ENCODE results near the gene TMCC2.

TMCC2 gene

DNA sequence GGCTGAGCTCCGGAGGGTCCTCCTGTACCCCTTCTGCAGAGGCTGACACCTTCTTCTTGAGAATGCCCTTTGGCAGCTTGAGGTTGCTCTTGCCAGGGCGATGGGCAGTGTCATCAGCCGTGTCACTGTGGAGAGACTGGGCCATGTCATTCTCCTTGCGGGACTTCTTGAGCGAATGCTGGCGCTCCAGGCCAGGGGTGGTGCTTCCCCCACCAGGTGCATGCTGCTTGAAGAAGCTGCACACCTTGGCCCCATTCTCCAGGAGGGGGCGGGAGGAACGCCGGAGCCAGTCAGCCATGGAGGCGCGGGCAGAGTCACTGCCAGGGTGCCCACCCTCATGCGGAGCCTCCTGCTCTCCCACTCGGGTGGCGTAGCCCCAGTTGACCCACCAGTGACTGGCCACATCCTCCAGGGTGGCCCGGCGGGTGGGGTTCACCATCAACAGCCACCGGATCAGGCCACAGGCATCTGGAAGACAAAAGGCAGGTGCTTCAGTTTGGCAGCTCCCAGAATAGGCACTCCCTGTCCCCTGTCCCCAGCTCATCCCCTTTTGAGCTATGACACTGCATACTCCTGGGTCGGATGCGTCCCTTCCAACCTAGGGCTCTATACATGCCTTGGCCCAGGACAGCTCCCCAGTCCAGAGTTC lies 76.4 kb downstream of the TMCC2 start:
- WGBS (ENCODE audit: insufficient coverage, insufficient read length): no CpG with 5 or more reads among the region's 19 CpGs
- Histone ChIP-seq H3K36me3 (ENCODE audit: control insufficient read depth, insufficient read depth, low read length) (peaks cover 53% of the 10 kb centered on the region), H3K27me3 (ENCODE audit: control insufficient read depth, insufficient read depth, low read length) (no peaks in the 10 kb centered on the region), H3K4me1 (ENCODE audit: control insufficient read depth, insufficient read depth, low read length) (peaks cover 7% of the 10 kb centered on the region), H3K27ac (ENCODE audit: low read length) (no peak overlapping the region), H3K9me3 (ENCODE audit: control insufficient read depth, insufficient read depth, low read length) (no peaks in the 10 kb centered on the region), H3K4me3 (ENCODE audit: low read length) (no peak overlapping the region)
- DNase-seq (ENCODE audit: low read depth, low spot score): no peak

DNA sequence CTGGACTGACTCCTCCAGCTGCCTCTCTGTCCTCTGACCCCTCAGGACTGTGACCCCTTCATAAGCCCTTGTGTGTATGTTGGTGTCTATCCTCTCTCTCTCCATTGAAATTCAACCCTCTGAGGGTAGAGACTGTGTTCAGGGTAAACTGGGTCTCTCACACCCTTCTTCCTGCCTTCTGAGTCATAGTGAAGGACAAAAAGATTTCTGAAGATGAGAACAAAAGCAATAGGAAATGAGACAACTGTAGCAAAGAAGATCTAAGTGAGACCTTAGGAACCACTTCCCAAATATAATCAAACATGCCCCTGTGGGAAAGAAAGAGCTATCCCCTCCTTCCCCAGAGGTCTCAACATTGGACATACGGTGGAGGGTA lies 76.9 kb downstream of the TMCC2 start:
- H3K4me1 ChIP-seq (ENCODE audit: control insufficient read depth, insufficient read depth, low read length): peaks cover 7% of the 10 kb centered on the region
- DNase-seq (ENCODE audit: low read depth, low spot score): no peak
- peaks cover 54% of the 10 kb centered on the region for H3K36me3 ChIP-seq (ENCODE audit: control insufficient read depth, insufficient read depth, low read length)
- no CpG with 5 or more reads among the region's 1 CpG for WGBS (ENCODE audit: insufficient coverage, insufficient read length)
- no peaks in the 10 kb centered on the region for H3K27me3 ChIP-seq (ENCODE audit: control insufficient read depth, insufficient read depth, low read length)
- H3K27ac ChIP-seq (ENCODE audit: low read length): no peak overlapping the region
- H3K4me3 ChIP-seq (ENCODE audit: low read length): no peak overlapping the region
- no peaks in the 10 kb centered on the region for H3K9me3 ChIP-seq (ENCODE audit: control insufficient read depth, insufficient read depth, low read length)

DNA sequence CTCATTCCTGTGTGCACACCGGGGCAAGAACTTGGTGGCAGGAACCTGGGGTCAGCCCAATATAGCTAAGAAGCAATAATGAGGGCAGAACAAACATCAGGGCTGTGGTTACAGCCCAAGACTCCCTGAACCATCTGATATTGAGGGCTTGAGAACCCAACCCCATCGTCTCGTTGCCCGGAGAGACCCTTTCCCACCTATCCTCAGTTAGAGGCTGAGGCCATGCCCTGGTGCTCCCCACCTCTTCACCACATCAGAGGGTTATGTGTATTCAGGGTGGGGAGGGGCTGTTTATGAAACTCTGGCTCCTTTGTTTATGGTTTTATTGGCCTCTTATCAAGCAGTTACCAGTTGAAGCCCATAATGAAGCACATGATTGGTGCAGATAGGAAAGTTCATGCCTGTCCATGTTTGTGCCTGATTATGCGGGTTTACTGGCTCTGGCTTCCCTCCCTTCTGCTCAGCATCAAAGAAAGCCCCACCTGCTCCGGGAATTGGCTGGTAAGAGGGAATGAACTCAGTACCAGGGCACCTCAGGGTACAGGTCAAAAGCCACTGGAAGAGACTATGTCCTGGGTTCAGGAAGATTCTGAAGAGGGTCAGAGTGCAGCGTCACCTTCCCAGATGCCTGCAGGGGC lies 79.3 kb downstream of the TMCC2 start:
- H3K36me3 ChIP-seq (ENCODE audit: control insufficient read depth, insufficient read depth, low read length): peaks cover 68% of the 10 kb centered on the region
- H3K4me3 ChIP-seq (ENCODE audit: low read length): no peak overlapping the region
- no peak overlapping the region for H3K27ac ChIP-seq (ENCODE audit: low read length)
- WGBS (ENCODE audit: insufficient coverage, insufficient read length): no CpG with 5 or more reads among the region's 7 CpGs
- peaks cover 3% of the 10 kb centered on the region; the same call in 1 of the 2 replicates for H3K4me1 ChIP-seq (ENCODE audit: control insufficient read depth, insufficient read depth, low read length)
- no peak for DNase-seq (ENCODE audit: low read depth, low spot score)
- H3K27me3 ChIP-seq (ENCODE audit: control insufficient read depth, insufficient read depth, low read length): no peaks in the 10 kb centered on the region
- H3K9me3 ChIP-seq (ENCODE audit: control insufficient read depth, insufficient read depth, low read length): no peaks in the 10 kb centered on the region

DNA sequence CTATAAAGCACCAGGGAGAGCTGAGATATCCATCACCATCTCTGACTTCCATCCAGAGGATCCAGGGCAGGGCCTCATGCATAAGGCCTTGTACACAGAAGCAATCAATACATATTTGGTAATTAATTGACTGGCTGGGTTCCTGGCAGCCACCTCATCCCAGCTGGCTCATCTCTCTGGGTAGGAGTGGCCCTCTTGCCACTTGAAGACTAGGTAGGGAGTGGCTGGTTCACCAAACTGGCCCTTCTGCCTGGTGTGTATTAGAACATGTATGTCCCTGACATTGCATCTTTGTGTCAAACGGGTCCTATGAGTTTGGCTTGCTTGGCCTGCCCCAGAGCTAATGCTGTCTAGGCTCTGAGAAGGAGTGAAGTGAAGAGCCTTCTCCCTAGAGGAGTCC lies 82.0 kb downstream of the TMCC2 start:
- Histone ChIP-seq H3K36me3 (ENCODE audit: control insufficient read depth, insufficient read depth, low read length) (peaks cover 50% of the 10 kb centered on the region), H3K27me3 (ENCODE audit: control insufficient read depth, insufficient read depth, low read length) (no peaks in the 10 kb centered on the region), H3K4me3 (ENCODE audit: low read length) (no peak overlapping the region), H3K9me3 (ENCODE audit: control insufficient read depth, insufficient read depth, low read length) (no peaks in the 10 kb centered on the region), H3K4me1 (ENCODE audit: control insufficient read depth, insufficient read depth, low read length) (peaks cover 4% of the 10 kb centered on the region; the same call in 1 of the 2 replicates), H3K27ac (ENCODE audit: low read length) (no peak overlapping the region)
- no CpG with 5 or more reads among the region's 1 CpG for WGBS (ENCODE audit: insufficient coverage, insufficient read length)
- no peak for DNase-seq (ENCODE audit: low read depth, low spot score)

GRCh38 chr1:205310976-205311704 lies 83.4 kb downstream of the TMCC2 start:
- Histone ChIP-seq H3K9me3 (ENCODE audit: control insufficient read depth, insufficient read depth, low read length) (no peaks in the 10 kb centered on the region), H3K36me3 (ENCODE audit: control insufficient read depth, insufficient read depth, low read length) (peaks cover 40% of the 10 kb centered on the region), H3K4me1 (ENCODE audit: control insufficient read depth, insufficient read depth, low read length) (peaks cover 9% of the 10 kb centered on the region; the same call in 1 of the 2 replicates), H3K4me3 (ENCODE audit: low read length) (no peak overlapping the region), H3K27me3 (ENCODE audit: control insufficient read depth, insufficient read depth, low read length) (no peaks in the 10 kb centered on the region), H3K27ac (ENCODE audit: low read length) (no peak overlapping the region)
- WGBS (ENCODE audit: insufficient coverage, insufficient read length): no CpG with 5 or more reads among the region's 8 CpGs
- no peak for DNase-seq (ENCODE audit: low read depth, low spot score)

- 100% methylated on average over 4 of the region's 10 CpGs for WGBS (ENCODE audit: insufficient coverage, insufficient read length)
- Histone ChIP-seq H3K36me3 (ENCODE audit: control insufficient read depth, insufficient read depth, low read length) (peaks cover 22% of the 10 kb centered on the region), H3K4me1 (ENCODE audit: control insufficient read depth, insufficient read depth, low read length) (peaks cover 19% of the 10 kb centered on the region), H3K27ac (ENCODE audit: low read length) (no peak overlapping the region), H3K9me3 (ENCODE audit: control insufficient read depth, insufficient read depth, low read length) (no peaks in the 10 kb centered on the region), H3K4me3 (ENCODE audit: low read length) (no peak overlapping the region), H3K27me3 (ENCODE audit: control insufficient read depth, insufficient read depth, low read length) (no peaks in the 10 kb centered on the region)
- DNase-seq (ENCODE audit: low read depth, low spot score): no peak
These were observed 85.3 kb downstream of the TMCC2 start for GRCh38 chr1:205312866-205313562.

GRCh38 chr1:205313563-205314308 lies 86.0 kb downstream of the TMCC2 start:
- Histone ChIP-seq H3K27ac (ENCODE audit: low read length) (no peak overlapping the region), H3K27me3 (ENCODE audit: control insufficient read depth, insufficient read depth, low read length) (no peaks in the 10 kb centered on the region), H3K4me3 (ENCODE audit: low read length) (no peak overlapping the region), H3K4me1 (ENCODE audit: control insufficient read depth, insufficient read depth, low read length) (peaks cover 22% of the 10 kb centered on the region), H3K9me3 (ENCODE audit: control insufficient read depth, insufficient read depth, low read length) (no peaks in the 10 kb centered on the region), H3K36me3 (ENCODE audit: control insufficient read depth, insufficient read depth, low read length) (peaks cover 15% of the 10 kb centered on the region; the same call in 1 of the 2 replicates)
- WGBS (ENCODE audit: insufficient coverage, insufficient read length): no CpG with 5 or more reads among the region's 21 CpGs
- DNase-seq (ENCODE audit: low read depth, low spot score): peak; percentile 72

GRCh38 chr1:205315008-205315618 lies 87.4 kb downstream of the TMCC2 start:
- Histone ChIP-seq H3K27ac (ENCODE audit: low read length) (no peak overlapping the region), H3K27me3 (ENCODE audit: control insufficient read depth, insufficient read depth, low read length) (no peaks in the 10 kb centered on the region), H3K4me1 (ENCODE audit: control insufficient read depth, insufficient read depth, low read length) (peaks cover 25% of the 10 kb centered on the region), H3K4me3 (ENCODE audit: low read length) (no peak overlapping the region), H3K36me3 (ENCODE audit: control insufficient read depth, insufficient read depth, low read length) (peaks cover 10% of the 10 kb centered on the region; the same call in 1 of the 2 replicates), H3K9me3 (ENCODE audit: control insufficient read depth, insufficient read depth, low read length) (no peaks in the 10 kb centered on the region)
- DNase-seq (ENCODE audit: low read depth, low spot score): no peak
- WGBS (ENCODE audit: insufficient coverage, insufficient read length): no CpG with 5 or more reads among the region's 5 CpGs

- no peak overlapping the region for H3K4me3 ChIP-seq (ENCODE audit: low read length)
- H3K4me1 ChIP-seq (ENCODE audit: control insufficient read depth, insufficient read depth, low read length): peaks cover 26% of the 10 kb centered on the region
- H3K36me3 ChIP-seq (ENCODE audit: control insufficient read depth, insufficient read depth, low read length): peaks cover under 1% of the 10 kb centered on the region; the same call in 1 of the 2 replicates
- no peak overlapping the region for H3K27ac ChIP-seq (ENCODE audit: low read length)
- H3K27me3 ChIP-seq (ENCODE audit: control insufficient read depth, insufficient read depth, low read length): no peaks in the 10 kb centered on the region
- WGBS (ENCODE audit: insufficient coverage, insufficient read length): no CpG with 5 or more reads among the region's 2 CpGs
- no peaks in the 10 kb centered on the region for H3K9me3 ChIP-seq (ENCODE audit: control insufficient read depth, insufficient read depth, low read length)
- DNase-seq (ENCODE audit: low read depth, low spot score): no peak
These were observed 88.4 kb downstream of the TMCC2 start for GRCh38 chr1:205316161-205316566.
